Midbrain (tissue), 1 donor: ENCODE measurements around the gene MORC2.

ENCODE experiments used
- DNase-seq: peaks from one replicate; lab custom pipeline; 2025; lab: John Stamatoyannopoulos, UW

MORC2 gene

GRCh38 chr22:30921108-30921507 lies 47.5 kb downstream of the MORC2 start:
- DNase-seq, result no peak

DNA sequence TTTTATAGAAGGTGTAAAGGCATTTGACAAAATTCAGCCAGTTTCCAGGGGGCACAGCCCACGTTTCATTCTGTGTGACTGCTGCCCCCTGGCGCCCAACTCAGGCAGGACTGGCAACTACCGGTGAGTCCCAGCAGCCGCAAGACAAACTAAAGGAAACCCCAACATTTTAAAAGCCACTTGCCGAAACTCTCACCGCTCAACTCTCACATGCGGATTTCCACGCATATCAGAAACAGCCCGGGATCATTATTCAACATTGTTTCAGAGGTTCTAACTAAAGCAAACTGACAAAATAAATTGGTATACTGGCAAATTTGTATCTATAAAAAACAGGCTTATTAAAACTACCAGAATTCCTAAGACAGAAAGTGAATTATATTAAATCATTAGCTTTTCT lies 48.2 kb downstream of the MORC2 start:
- DNase-seq, result peak; percentile 69

GRCh38 chr22:30919973-30920372 lies 48.6 kb downstream of the MORC2 start:
- DNase-seq, result no peak

- no peak for DNase-seq
Measured at GRCh38 chr22:30918761-30919160, 49.8 kb downstream of the MORC2 start.

- no peak for DNase-seq
Measured at GRCh38 chr22:30910358-30910757, 58.2 kb downstream of the MORC2 start.

- DNase-seq, result no peak
Measured at GRCh38 chr22:30909306-30909705, 59.3 kb downstream of the MORC2 start.

DNA sequence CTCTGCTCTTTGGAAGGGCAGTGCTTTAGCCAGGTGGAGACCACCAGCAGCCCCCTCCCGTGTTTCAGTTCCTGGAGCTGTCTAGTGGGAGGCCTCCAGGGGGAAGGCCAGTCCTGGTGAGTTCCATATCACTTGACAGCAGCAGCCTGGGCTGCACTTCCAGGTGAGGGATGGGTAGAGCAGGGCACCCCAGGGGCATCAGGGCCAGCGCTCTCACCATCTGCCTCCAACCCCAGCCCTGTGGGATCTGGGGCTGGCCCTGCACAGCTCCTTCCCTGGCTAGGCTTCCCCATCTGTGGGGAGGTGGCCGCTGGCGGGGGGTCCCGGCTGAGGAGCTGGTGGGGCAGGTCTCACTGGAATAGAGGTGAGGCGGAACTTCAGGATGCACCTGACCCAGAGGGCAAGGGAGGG lies 60.5 kb downstream of the MORC2 start:
- no peak for DNase-seq

DNA sequence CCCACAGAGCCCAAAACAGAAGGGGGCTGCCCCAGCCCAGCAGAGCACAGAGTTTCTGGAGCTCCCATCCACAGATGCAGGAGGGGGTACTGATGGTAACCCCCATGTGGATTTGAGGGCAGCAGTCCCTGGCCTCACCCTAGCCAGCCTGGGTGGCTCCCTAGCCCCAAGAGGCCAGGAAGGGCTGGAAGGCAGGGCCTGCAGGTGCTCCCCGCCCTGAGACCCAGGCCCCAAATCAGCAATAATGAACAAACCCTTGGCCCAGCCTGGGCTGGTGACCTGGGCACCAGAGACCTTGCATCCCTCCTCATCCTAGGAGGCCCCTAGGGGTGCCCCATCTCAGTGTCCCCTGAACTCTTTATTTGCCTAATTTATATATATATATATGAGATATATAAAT lies 61.6 kb downstream of the MORC2 start:
- no peak for DNase-seq

- no peak for DNase-seq
Measured at GRCh38 chr22:30906411-30906810, 62.2 kb downstream of the MORC2 start.

- no peak for DNase-seq
Measured at GRCh38 chr22:30905696-30906341, 62.8 kb downstream of the MORC2 start.

GRCh38 chr22:30903876-30904460 lies 64.6 kb downstream of the MORC2 start:
- no peak for DNase-seq

DNA sequence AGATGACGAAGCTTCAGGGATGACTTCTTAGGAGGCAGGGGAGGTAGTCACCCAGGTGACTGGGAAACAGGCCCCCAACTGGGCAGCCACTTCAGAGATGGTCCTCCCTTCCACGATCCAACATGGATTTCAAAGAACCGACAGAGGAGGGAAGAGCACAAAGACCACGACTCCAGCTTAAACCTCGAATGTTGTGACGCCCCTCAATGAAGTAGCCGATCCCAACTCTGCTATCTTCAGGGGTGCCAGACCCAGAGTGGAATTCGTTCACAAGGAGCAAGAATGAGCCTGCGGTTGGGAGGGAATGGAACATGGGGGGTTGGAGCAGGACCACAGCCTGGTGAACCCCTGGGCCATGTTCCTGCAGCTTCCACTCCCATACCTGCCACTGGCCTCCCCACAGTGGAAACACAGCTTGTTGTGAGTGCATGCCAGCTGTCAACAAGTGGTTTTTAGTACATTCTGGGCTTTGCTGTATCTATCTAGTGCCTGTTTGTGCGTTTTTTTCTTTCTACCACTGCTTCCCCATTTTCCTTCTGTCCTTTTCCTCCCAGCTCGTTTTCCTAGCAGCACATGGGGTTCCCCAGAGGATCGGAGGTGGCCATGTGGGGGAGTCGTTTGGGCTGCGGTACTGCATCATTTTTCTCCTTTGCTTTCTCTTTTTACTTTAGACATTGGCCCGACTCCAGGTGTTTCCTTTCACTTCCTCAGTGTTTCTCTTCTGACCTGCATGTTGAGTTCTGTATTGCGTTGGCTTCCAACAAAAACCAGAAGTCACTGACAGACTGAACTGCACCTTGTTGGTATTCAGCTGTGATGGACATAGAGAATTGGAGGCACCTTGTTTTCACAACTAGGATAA lies 65.8 kb downstream of the MORC2 start:
- DNase-seq, result no peak

DNA sequence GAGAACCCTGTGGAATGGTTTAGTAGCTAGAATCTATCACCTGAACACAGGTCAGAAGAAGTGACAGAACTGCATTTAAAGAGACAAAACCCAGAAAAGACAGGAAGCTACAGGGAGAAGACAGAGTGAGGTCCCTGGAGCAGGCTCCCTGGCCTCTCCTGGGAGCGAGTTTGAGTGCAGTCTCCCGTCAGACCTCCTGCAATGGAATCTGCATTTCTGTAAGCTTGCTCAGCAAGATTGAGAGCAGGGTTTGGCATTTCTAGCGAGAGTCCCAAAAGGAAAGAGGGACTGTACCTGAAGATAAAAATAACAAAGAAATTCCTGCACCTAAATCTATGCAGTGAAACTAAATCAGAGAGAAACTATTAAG lies 74.2 kb downstream of the MORC2 start:
- DNase-seq, result no peak

DNA sequence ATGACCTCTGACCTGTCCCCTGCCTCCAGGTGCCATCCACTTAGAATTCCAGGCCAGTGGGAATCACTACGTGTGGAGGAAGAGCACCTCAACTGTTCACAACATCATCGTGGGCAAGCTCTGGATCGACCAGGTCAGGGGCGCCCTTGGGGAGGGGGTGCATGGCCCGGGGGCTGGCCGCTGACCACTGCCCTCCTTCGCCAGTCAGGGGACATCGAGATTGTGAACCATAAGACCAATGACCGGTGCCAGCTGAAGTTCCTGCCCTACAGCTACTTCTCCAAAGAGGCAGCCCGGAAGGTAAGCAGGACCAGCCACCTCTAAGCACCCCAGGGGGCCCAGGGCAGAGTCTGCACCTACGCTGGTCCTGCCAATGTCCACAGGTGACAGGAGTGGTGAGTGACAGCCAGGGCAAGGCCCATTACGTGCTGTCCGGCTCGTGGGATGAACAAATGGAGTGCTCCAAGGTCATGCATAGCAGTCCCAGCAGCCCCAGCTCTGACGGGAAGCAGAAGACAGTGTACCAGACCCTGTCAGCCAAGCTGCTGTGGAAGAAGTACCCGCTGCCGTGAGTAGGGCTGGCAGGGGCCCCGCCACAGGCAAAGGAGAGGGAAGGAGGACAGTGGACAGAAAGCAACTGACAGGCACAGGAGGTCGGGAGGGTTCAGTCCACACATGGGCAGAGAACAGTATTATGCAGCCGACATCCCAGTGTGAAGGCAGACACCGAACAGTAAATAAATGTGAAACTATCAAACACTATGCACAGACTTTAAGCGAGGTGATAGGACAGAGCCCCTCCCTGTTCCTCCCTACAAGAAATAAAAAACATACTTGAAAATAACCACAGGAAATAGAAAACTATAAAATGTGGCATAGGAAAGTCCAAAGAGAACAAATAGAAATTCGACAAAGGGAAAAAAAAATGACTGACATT lies 74.9 kb downstream of the MORC2 start:
- DNase-seq, result no peak

DNA sequence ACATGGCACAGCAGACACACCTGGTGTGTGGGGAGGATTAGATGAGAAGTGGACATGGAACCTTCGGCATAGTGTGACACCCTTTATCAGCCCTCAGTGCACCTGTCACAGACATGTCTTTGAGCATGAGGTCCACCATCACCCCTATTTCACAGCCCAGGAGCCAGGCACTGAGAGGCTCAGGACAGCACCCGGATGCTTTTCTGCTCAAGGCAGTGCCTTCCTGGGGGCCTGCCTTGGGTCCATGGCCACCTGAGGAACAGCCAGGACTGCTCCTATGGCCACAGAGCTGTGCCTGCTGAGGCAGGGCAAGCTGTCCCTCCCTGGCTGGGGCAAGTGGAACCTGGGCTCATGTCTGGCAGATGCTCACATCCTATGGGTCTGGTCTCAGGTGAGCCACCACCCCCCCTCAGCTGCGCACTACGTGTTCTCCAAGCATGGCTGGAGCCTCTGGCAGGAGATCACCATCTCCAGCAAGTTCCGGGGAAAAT lies 75.8 kb downstream of the MORC2 start:
- no peak for DNase-seq

GRCh38 chr22:30892286-30892685 lies 76.3 kb downstream of the MORC2 start:
- no peak for DNase-seq

- DNase-seq, result no peak
Measured at GRCh38 chr22:30891781-30892180, 76.8 kb downstream of the MORC2 start.

- no peak for DNase-seq
Measured at GRCh38 chr22:30891443-30891755, 77.2 kb downstream of the MORC2 start.

- no peak for DNase-seq
Measured at GRCh38 chr22:30890686-30891442, 77.7 kb downstream of the MORC2 start.

GRCh38 chr22:30889996-30890480 lies 78.5 kb downstream of the MORC2 start:
- DNase-seq, result no peak
